Ecto neural progenitor cell (in vitro differentiated cells): ENCODE data around the gene SPATA46.
A peak's percentile ranks its signal among the peaks of the same experiment; 100 is the strongest.

Experiments
- DNase-seq: peaks from one replicate; pipeline ENCODE4 v3.0.0-alpha.2; 2018; ENCODE audit warnings: low spot score

The SPATA46 gene

DNA sequence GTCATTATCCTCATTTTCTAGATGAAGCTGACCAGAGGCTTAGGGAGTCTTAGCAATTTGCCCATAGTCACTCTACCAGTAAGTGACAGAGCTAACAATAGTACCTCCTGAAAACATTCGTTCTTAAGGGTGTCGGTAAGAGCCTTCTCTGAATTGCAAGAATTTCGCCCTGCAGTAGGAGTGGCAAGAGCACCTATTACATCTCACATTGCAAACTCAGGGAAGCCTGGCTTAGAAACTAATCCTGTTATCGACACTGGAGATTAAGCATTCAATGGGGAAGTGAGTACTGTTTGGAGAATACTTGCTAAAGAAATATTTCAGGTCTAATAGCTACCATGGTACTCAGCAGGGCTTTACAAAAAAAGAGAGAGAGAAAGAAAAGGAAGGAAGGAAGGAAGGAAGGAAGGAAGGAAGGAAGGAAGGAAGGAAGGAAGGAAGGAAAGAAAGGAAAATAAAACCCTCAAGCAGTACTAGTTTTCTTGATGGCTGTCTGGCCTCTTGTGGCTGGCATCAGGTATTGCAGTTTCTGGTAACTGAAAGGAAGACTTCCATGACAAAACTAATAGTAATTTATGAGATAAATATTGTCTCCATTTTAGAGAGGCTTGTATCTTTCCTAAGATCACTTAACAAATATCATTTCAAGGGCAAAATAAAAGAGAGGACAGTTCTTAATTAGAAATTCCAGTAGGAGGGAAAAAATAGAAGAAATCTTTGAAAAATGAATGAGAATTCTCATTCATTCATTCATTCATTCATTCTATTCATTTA is 15.3 kb upstream of the SPATA46 start:
- DNase-seq = no peak

DNA sequence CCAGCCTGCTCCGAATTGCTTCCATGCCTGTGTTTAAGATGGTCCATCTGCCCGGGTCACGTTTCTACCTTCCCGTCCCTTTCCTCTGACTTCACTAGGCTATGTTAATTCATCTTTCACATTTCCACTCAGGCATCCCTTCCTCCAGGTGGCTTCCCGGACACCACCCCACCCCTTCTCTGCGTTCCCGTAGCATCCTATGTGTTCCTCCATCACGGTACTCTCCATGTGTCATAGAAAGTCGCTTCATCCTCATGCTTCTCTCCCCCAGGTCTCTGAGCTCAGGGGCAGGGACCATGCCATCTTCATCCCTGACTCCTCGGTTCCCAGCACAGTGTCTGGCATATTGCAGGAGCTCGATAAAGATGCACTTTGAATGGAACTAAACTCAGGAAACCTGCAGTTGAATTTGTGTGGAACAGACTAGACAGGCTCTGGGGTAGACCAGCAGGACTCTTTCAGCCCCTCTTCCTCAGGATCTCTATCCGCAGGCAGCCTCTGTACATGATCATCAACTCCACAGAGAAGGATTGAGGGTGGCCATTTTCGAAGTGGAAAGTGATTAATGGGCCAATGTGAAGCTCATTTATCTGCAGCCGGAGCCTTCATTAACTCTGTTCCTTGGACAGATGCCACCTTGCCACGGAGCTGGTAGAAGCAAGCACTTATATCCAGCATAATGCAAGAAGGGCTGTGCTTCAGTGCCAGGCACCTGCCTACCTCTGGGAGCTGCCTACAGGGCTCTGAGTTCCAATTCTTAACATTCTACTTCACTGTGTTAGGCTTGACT is 13.9 kb upstream of the SPATA46 start:
- DNase-seq = no peak

DNA sequence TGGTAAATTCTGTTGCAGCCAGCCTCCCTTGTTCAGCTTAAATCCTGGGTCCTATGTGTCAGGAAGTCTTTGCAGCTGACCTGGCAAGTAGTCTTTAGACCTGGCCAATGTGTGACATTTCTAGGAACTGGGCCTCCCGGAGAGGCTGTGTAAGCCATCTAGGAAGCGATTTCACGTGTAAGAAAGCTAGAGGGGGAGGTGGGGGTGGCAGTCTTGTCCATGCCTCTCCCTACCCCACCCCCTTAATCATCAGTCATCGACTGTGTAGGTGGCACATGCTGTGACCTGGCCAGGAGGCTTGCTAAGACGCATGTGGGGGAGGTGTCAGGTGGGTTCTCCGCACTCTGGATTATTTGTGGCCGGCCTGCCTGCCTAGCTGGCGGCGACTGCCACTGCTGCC is 13.3 kb upstream of the SPATA46 start:
- no peak for DNase-seq

DNA sequence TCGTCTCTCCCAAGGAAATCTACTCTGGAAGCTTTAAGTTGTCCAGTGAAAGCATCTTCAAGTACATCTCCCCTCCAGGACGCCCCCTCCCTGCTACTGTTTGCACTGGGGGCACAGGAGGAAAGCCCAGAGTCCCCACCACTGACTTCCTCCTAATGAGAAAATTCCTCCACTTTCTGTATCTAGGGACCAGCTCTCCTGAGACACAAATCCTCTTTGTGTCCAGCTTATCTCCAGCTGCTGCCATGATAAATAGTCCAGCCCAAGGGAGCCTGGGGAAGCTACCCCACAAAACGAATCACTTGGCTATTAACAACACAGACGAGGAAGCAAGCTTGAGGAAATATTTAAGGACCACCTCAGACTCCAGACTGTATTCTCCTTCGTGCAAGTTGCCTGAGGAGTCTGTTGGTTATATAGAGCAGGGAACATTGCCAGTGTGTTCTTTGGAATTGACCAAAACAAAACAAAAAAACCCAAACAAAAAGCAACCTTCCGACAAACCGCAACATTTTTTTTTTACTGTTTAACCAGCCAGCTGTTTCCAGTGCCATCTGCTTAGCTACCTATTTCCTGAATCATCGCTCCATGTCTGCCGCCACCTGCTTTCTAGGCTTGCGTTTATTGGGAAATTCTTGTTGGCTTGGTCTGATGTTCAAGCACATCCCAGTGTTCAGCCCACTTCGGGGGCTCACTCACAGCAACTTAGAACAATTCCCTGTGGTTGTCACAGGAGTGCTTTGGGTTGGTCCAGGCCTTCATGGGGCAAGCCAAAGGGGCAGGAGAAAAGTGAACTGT is 12.6 kb upstream of the SPATA46 start:
- peak; percentile 69 for DNase-seq

DNA sequence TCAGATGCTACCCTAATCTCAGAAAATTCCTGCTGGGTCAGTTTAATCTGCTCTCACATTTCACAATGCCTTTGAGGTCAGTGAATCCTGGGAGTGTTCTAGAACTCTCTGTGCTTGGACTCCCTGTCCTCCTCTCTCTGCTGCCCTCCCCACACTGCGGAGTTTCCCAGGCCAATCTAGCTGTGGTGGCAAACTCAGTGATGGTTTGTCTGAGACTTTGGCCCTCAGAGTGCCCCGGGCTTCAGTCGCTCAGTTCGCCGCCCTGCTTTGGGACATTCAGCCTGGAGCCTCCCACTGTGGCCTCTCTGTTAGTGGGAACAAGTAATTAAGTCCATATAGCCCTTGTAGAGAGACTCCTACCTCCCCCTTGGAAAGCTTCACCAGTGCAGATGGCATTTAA is 12.0 kb upstream of the SPATA46 start:
- DNase-seq = peak; percentile 50

DNA sequence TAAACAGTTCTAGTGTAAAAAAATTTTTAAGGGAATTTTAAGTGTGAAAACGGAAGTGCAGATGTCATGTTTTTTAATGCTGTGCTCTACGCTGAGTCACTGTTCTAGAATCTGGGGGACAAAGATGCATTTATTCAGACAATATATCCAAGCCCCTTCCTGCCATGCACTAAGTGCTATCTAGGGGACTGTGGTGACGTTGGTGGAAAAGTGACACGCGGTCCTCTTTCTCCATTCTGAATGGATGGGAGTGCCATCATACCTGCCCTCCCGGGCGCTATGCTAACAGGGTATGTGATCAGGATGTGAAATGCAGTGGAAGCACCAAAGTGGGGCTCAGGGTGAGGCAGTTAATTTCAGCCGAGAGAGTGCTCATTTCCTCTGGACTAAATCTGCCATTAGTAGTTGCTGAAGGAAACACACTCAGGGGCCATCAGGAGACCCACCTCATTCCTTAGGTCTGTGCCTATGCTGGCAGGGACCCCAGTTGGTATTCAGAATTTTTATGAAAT is 11.5 kb upstream of the SPATA46 start:
- DNase-seq = peak; percentile 41

DNA sequence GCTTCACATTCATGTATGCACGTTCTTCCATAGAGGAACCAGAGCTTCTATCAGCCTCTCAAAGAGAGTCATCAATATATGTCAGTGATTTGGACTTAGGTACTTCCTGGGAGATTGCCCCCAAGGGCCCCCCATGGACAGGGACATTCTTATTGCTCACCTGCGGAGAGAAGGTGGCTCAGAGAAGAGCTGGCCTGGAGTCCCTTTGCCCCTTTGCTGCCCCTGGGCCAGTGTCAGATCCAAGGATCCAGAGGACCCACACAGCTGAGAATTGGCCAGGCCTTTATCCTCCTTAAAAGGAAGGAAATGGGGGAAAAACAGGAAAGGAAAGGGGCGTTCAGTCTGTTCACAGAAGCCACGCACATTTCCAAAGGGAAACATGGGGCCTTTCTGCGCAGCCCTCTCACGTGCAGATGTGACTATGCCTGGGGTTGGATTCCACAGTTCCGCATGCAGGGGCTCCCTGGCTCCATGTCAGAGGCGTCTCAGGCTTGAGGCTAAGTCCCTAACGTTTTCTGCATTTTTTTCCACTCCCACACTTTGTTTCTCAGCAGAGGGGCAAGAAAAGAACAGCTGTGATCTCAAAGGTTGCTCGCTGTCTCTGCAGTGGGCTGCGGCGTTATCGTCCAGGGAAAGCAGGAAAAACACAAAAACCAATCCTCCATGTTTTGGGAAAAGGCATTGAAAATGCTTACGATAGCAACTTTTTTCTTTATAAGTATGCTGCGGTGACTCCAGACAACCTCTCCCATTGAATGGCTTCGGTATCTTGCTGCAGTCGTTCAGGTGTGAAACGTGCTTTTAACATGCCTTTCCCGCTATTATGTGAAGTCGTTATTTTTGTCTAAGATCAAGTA is 10.8 kb upstream of the SPATA46 start:
- peak; percentile 40 for DNase-seq

DNA sequence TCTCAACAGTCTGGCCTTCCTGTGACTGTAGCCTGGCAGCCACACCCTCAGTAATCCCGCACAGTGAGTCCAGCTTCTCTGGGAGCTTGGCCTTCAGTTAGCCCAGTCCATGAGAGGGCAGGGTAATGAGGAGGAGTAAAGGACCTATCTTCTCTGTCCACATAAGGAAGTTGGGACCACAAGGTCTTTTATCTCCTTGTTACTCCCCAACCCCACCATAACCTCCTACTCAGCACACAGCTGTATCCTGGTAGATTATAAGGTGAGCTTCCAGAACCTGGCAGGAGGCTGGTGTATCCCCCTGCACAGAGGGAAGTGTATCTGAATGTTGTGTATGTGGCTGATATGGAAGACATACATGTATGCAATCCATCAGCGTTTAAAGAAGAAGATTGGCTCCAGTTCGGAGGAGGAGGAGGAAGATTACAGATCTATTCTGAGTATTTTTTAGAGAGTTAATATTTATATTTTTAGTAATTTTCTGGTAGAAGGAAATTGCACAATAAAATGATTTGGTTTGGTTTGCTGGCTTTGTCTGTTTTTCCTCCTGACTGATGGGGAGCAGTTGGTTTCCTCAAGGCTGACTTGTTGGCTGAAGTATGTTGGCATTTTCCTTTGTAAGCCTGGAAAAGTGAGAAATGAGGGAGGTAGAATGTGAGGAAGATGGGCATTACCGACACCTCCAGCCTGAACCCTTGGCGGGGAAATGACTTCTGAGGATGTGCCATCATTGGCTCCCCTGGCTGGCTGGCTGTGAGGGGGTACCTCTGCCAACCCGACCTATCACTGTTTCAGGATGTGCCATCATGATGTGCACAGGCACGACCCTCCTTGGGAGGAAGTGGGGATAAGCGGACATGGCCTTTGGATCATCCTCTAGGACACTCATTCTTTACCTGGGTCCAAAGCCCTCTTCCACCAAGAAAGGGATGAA is 9.9 kb upstream of the SPATA46 start:
- peak; percentile 34 for DNase-seq

DNA sequence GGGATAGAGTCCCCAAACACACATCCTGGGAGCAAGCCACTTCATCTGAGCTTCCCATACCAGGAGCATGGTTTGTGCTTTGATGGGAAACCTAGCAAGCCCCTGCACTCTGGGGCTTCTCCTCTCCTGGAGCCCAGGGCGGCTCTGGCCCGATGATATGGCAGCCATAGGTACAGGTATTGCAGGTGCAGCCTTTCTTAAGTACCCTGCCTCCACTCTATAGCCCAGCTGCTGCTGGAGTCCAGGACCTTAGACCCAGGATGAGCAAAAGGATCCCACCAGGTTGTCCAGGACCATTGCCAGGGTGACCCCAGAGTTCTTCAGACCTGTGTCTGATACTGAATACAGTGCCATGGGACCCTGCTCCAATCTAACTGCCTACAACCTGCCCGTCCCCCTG is 9.0 kb upstream of the SPATA46 start:
- peak; percentile 30 for DNase-seq

DNA sequence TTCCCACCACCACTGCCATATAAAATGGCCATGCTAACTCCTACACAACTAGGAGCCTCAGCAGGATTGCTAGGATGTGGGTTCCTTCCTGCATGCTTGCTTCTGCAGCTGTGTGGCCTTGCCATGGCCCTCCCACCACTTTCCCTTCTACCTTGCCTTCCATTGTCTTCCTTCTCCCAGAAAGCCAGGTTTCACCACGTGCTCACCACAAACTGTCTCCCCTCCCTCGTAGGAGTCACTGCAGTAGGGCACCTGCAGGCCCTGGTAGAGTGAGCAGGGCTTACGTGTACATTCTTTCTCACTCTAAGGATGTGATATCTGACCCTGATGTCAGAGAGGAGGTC is 8.6 kb upstream of the SPATA46 start:
- DNase-seq = peak; percentile 15

DNA sequence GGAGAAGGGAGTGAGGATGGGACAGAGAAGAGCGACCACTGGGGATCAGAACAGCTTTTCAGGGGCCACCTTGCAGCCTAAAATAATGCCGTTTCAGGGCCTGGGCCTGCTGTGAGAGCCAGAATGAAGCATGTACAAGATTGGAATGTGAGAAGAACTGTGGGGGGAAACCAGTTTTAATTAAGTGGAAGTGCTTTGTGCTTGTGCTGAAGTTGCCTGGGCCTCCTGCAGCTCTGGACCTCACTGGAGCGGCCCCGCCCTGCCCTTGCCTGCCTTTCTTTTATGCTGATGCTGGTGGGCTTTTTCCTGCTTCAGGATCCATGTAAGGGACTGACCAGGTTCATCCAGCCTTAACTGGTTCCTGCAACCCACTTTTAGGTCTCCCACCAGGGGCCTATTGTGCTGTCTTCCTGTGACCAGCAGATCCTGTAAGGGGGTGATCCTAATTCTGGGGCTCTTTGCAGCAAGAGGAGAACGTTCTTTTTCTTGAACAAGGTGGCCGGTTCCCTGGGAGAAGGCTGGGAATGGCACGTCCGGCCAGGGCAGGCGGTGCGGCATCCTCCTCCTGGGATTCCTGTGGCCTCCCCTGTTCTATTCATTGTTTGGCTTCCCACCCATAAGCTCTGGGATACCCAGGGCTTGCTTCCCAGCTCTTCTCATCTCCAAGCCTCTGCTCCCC is 8.1 kb upstream of the SPATA46 start:
- DNase-seq = peak; percentile 49

DNA sequence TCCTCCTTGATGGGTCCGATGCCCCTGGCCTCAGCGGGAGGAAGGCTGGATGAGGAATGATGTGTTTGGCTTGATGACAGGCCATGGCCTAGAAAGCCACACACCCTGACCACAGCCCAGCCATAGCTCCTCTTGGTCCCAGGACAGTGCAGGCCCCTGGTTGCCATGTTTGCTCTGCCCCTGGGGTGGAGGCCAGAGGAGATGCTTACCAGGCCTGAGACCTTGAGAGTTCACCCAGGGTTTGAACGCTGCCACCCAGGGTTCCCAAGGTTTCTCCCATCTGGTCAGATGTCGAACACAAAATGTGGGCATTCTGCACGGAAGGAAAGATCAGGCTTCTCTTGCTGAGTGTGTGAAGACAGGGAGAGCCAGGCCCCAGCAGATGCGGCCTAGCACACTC is 7.5 kb upstream of the SPATA46 start:
- no peak for DNase-seq

DNA sequence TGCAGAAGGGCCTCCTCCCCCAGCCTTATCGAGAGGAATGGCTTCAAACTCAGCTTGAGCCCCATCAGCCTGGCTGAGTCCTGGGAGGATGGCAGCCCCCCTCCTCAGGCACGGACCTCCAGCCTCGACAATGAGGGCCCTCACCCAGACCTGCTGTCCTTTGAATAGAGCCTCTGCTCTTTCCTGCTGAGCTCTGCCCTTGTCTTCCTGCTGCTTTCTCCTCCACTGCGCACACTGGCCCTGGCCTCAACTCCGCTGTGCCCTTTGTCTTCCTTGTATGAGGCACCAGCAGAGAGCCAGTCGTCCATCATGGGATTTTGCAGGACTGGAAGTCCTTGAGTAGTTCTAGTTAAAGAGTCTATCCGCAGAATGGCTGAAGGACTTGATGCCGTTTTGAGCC is 6.9 kb upstream of the SPATA46 start:
- DNase-seq = peak; percentile 29

DNA sequence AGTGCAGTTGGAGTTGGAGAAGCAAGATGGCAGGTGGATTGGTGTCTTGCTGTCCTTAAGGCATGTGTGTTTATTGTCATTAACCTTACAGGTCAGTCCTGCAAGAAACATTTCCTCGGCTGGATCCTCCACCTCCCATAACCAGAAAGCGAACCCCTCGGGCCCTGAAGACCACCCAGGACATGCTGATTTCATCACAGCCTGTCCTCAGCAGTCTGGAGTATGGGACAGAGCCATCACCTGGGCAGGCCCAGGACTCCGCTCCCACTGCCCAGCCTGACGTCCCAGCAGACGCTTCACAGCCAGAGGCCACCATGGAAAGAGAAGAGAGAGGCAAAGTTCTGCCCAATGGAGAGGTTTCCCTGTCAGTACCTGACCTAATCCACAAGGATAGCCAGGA is 6.4 kb upstream of the SPATA46 start:
- DNase-seq = no peak

DNA sequence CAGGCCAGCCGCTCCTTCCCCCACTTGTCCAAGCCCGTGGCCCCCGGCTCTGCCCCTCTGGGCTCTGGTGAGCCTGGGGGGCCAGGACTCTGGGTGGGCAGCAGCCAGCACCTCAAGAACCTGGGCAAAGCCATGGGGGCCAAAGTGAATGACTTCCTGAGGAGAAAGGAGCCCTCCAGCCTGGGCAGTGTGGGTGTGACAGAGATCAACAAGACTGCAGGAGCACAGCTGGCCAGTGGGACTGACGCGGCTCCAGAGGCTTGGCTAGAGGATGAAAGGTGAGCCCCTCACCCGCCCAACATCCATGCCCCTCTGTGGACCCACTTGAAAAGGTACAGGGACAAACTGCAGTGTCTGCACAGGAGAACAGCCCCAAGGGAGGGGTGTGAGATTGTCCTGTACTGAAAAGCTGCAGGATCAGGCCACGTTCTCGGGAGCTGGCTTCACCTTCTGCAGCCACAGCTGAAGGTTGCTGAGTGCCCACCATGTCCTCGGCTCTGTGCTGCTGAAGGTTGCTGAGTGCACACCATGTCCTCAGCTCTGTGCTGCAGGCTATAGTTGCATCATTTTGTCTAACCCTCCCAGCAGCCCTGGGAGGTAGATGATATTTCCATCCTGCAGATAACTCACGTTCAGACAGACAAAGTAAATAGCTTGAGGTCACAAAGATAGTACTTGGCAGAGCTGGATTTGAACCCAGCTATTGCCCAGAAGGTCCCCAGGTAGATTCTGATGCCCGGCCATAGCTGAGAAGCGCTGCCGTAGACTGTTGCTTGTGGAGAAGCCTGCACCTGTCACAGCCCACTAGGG is 5.5 kb upstream of the SPATA46 start:
- peak; percentile 29 for DNase-seq

DNA sequence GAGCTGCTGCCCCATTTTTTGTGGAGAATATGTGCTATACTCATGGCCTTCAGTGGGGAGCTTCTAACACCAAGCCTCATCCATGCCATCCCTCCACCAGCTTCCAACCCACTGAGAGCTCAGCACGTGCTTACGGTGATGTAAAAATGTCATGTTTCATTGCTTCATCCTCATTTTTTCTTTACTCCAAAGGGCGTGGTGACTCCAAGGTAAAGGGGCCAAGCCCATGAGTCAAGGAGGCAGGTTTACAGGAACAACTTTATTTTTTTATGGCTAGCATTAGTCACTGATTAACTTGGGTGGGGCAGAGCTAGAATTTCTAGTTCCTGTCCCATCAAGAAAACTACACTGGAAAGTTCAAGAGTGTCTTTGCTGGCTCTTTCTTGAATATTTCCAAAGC is 4.7 kb upstream of the SPATA46 start, which contains the start of gene C1orf226:
Gene C1orf226, plus strand, starts transcription at position 346 of the 400 bp plus-strand sequence. CDS start 174 bp downstream, outside the sequence.
- DNase-seq = no peak

DNA sequence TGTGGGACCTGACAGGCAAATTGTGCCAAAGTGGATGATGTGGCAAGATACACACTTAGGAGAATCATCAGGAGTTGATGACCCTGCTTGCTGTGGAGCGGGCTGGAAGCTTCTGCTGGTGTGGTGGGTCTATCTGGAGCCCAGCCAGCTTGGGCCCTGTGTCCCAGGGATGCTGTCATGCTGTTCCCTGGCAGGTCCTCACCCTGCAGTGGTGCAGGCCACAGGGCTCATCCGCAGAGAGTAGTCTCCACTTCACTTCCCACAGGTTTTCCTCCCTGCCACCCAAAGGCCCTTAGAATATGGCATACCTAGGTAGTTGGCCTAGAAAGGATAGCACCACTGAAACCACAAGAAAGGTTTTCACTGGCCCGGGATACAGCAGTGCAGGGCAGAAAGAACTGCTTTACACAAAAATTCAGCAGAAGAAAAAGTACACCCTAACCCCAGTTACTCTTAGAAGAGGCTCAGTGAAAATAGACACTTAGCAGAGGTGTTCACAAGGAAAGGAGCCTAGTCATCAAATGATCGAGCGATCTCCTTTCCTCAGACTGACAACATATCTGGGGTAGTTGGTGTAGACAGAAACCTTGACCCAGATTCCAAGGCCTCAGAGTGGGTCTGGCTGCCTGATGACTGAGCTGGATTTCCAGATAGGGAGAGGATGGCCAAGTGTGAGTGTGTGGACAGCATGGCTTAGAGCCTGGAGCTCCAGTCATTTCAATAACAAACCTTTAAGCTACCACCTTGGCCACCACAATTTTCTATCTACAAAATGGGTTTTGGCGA is 3.6 kb upstream of the SPATA46 start:
- DNase-seq = peak; percentile 20

DNA sequence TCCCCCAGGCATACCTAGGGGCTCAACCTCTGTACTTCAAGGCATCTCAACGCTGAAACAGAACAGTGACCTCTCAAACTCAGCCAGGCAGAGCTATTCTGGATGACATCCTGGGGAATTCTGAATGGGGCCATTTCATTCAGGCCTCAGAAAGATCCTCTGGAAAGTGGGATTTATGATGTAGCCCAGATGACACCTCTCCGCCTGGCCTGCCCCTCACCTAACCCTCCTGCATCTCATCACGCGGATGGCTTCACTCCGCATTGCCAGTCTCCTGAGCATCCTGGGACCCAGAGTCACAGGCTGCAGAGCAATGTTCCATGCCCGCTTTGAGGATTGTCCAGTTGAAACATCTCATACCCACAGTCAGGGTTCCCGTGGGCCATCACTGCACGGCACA is 1.2 kb downstream of the SPATA46 start:
- no peak for DNase-seq
